Astrocyte (in vitro differentiated cells and primary cell): ENCODE measurements around the gene FRMD4A. TPM values are rescaled to one million over a fixed set of nuclear protein-coding genes. Genes with fewer than 3 reads are reported as not detected.
A peak's percentile ranks its signal among the peaks of the same experiment; 100 is the strongest.

Experiments used
- DNase-seq: peaks from one replicate; pipeline ENCODE4 v3.0.0-alpha.2; 2010; ENCODE audit warnings: low read depth
- FAIRE-seq: peaks from 2 replicates; lab custom pipeline; 2011; peaks lifted over from hg19 to GRCh38; lab: Jason Lieb, UNC
- H2AFZ ChIP-seq: 2 replicates; pipeline ENCODE4 v1.6.0; 2012; ENCODE audit warnings: low read depth, low read length, inconsistent platforms
- H3K27ac ChIP-seq: 2 replicates; pipeline ENCODE4 v1.5.1; 2011; ENCODE audit warnings: low read depth, low read length, inconsistent platforms
- H3K27me3 ChIP-seq: 2 replicates; pipeline ENCODE4 v1.6.0; 2011; ENCODE audit warnings: low read length, inconsistent platforms; ENCODE audit not compliant: insufficient read depth
- H3K36me3 ChIP-seq: 2 replicates; pipeline ENCODE4 v1.5.1; 2011; ENCODE audit warnings: low read length, inconsistent platforms; ENCODE audit not compliant: insufficient read depth
- H3K4me1 ChIP-seq: 2 replicates; pipeline ENCODE4 v1.5.1; 2011; ENCODE audit warnings: low read length, inconsistent platforms; ENCODE audit not compliant: insufficient read depth
- H3K4me2 ChIP-seq: 2 replicates; pipeline ENCODE4 v1.6.0; 2012; ENCODE audit warnings: low read length, inconsistent platforms
- H3K4me3 ChIP-seq: 2 replicates; pipeline ENCODE4 v1.5.1; 2011; ENCODE audit warnings: low read depth, mild to moderate bottlenecking, low read length, inconsistent platforms; ENCODE audit not compliant: insufficient read depth
- H3K79me2 ChIP-seq: 2 replicates; pipeline ENCODE4 v1.6.0; 2012; ENCODE audit warnings: mild to moderate bottlenecking, low read length, inconsistent platforms; ENCODE audit not compliant: insufficient read depth
- H3K9ac ChIP-seq: 2 replicates; pipeline ENCODE4 v1.6.0; 2012; ENCODE audit warnings: mild to moderate bottlenecking, low read length, inconsistent platforms
- H3K9me3 ChIP-seq: 2 replicates; pipeline ENCODE4 v1.5.1; 2012; ENCODE audit warnings: low read depth, mild to moderate bottlenecking, low read length, inconsistent platforms; ENCODE audit not compliant: insufficient read depth
- H4K20me1 ChIP-seq: 2 replicates; pipeline ENCODE4 v1.6.0; 2012; ENCODE audit warnings: low read length, inconsistent platforms; ENCODE audit not compliant: insufficient read depth
- H3K27ac Mint-ChIP-seq: one replicate; pipeline ENCODE4 v1.8.0; 2021; ENCODE audit warnings: mild to moderate bottlenecking, mixed read lengths; ENCODE audit not compliant: unreplicated experiment
- H3K27me3 Mint-ChIP-seq: one replicate; pipeline ENCODE4 v1.8.0; 2021; ENCODE audit warnings: low read depth, mixed read lengths; ENCODE audit not compliant: unreplicated experiment
- H3K36me3 Mint-ChIP-seq: one replicate; pipeline ENCODE4 v1.8.0; 2021; ENCODE audit warnings: low read depth, mixed read lengths; ENCODE audit not compliant: unreplicated experiment
- H3K4me1 Mint-ChIP-seq: one replicate; pipeline ENCODE4 v1.8.0; 2021; ENCODE audit warnings: low read depth, mixed read lengths; ENCODE audit not compliant: unreplicated experiment
- H3K4me3 Mint-ChIP-seq: one replicate; pipeline ENCODE4 v1.8.0; 2021; ENCODE audit warnings: mild to moderate bottlenecking, moderate library complexity, mixed read lengths; ENCODE audit not compliant: unreplicated experiment
- H3K9me3 Mint-ChIP-seq: one replicate; pipeline ENCODE4 v1.8.0; 2021; ENCODE audit warnings: mild to moderate bottlenecking, mixed read lengths; ENCODE audit not compliant: unreplicated experiment
- CTCF ChIP-seq: IDR thresholded peaks from 2 replicates; pipeline ENCODE4 v1.5.1; 2011; ENCODE audit warnings: low read depth, mild to moderate bottlenecking, inconsistent platforms, low read length, moderate library complexity; ENCODE audit not compliant: insufficient read depth
- EZH2 ChIP-seq: IDR thresholded peaks from 2 replicates; pipeline ENCODE4 v1.6.1; 2012; ENCODE audit warnings: mild to moderate bottlenecking, low read length, inconsistent platforms; ENCODE audit not compliant: insufficient read depth
- total RNA-seq: library from RNA; stranded (reverse); gene quantifications from 2 replicates; pipeline ENCODE4 v1.2.1, GENCODE V29; 2021

FRMD4A gene
- total RNA-seq, 1 donor from 2014 or later, result 82.5 TPM

- no peaks in the 10 kb centered on the region for H3K9me3 ChIP-seq
- Mint-ChIP-seq H3K27ac (no peak overlapping the region), H3K36me3 (peaks cover 11% of the 10 kb centered on the region), H3K4me1 (peaks cover 18% of the 10 kb centered on the region), H3K9me3 (no peaks in the 10 kb centered on the region), H3K4me3 (no peak overlapping the region), H3K27me3 (no peaks in the 10 kb centered on the region)
- H3K79me2 ChIP-seq, result no peaks in the 10 kb centered on the region
- peaks cover 31% of the 10 kb centered on the region for H3K36me3 ChIP-seq
- DNase-seq, result no peak
- H2AFZ ChIP-seq, result no peak overlapping the region
- peak overlapping the region; percentile 74 for H3K9ac ChIP-seq
- peak overlapping the region; percentile 53 for H3K4me2 ChIP-seq
- TF ChIP-seq EZH2, result no peak
- H3K4me3 ChIP-seq, result no peak overlapping the region
- H3K27ac ChIP-seq, result peak overlapping the region; percentile 69
- no peaks in the 10 kb centered on the region for H4K20me1 ChIP-seq
- FAIRE-seq, result no peak
- no peaks in the 10 kb centered on the region for H3K27me3 ChIP-seq
- peaks cover 33% of the 10 kb centered on the region for H3K4me1 ChIP-seq
Observed at GRCh38 chr10:13789448-13789829, 541.3 kb downstream of the FRMD4A start.

- H3K9me3 ChIP-seq, result no peaks in the 10 kb centered on the region
- H3K4me2 ChIP-seq, result peak overlapping the region; percentile 53
- Mint-ChIP-seq H3K27me3 (no peaks in the 10 kb centered on the region), H3K27ac (no peak overlapping the region), H3K4me3 (no peak overlapping the region), H3K4me1 (peaks cover 21% of the 10 kb centered on the region), H3K9me3 (no peaks in the 10 kb centered on the region), H3K36me3 (peaks cover 8% of the 10 kb centered on the region)
- H3K27me3 ChIP-seq, result no peaks in the 10 kb centered on the region
- H3K27ac ChIP-seq, result peak overlapping the region; percentile 69
- peaks cover 28% of the 10 kb centered on the region for H3K36me3 ChIP-seq
- FAIRE-seq (no peak), DNase-seq (peak; percentile 51)
- peaks cover 33% of the 10 kb centered on the region for H3K4me1 ChIP-seq
- H3K79me2 ChIP-seq, result no peaks in the 10 kb centered on the region
- H3K9ac ChIP-seq, result peak overlapping the region; percentile 74
- no peak overlapping the region for H2AFZ ChIP-seq
- TF ChIP-seq EZH2 (no peak), CTCF (no peak)
- no peak overlapping the region for H3K4me3 ChIP-seq
- no peaks in the 10 kb centered on the region for H4K20me1 ChIP-seq
Observed at GRCh38 chr10:13788711-13789447, 541.8 kb downstream of the FRMD4A start.

- no peak for FAIRE-seq
- Mint-ChIP-seq H3K27ac (no peak overlapping the region), H3K9me3 (no peaks in the 10 kb centered on the region), H3K4me1 (peaks cover 23% of the 10 kb centered on the region), H3K36me3 (peaks cover 4% of the 10 kb centered on the region), H3K27me3 (no peaks in the 10 kb centered on the region), H3K4me3 (no peak overlapping the region)
- Histone ChIP-seq H3K4me1 (peaks cover 33% of the 10 kb centered on the region), H3K27me3 (no peaks in the 10 kb centered on the region), H3K27ac (peak overlapping the region; percentile 69), H3K9me3 (no peaks in the 10 kb centered on the region), H4K20me1 (no peaks in the 10 kb centered on the region), H3K4me3 (no peak overlapping the region), H3K79me2 (no peaks in the 10 kb centered on the region), H3K9ac (peak overlapping the region; percentile 74), H3K4me2 (peak overlapping the region; percentile 53), H3K36me3 (peaks cover 26% of the 10 kb centered on the region), H2AFZ (no peak overlapping the region)
- TF ChIP-seq CTCF (no peak), EZH2 (no peak)
- no peak for DNase-seq
Observed at GRCh38 chr10:13788320-13788600, 542.5 kb downstream of the FRMD4A start.
